Epithelial cell of proximal tubule (primary cell): ENCODE data around the gene CDH15. TPM values are rescaled to one million over a fixed set of nuclear protein-coding genes. Genes with fewer than 3 reads are reported as not detected.

ENCODE experiments used
- DNase-seq: peaks from one replicate; pipeline ENCODE4 v3.0.0-alpha.2; 2011; ENCODE audit warnings: low read depth
- H3K4me3 ChIP-seq: 2 replicates; pipeline ENCODE4 v1.5.1; 2011; ENCODE audit warnings: low read depth, mild to moderate bottlenecking, low read length
- CTCF ChIP-seq: conservative IDR thresholded peaks from 2 replicates; pipeline ENCODE4 v1.5.1; 2012; ENCODE audit warnings: low read depth, mild to moderate bottlenecking, low read length
- total RNA-seq: library from RNA; depleted of rRNA; stranded (reverse); fragments of >200 nt; gene quantifications from 2 replicates; pipeline ENCODE4 v1.2.3, GENCODE V29; 2015

The CDH15 gene
- total RNA-seq, 1 donor from 2014 or later, result not detected

- no peak for TF ChIP-seq CTCF
- no peak for DNase-seq
- H3K4me3 ChIP-seq, result no peak overlapping the region
These were observed 3.3 kb downstream of the CDH15 start for GRCh38 chr16:89174877-89175276.

GRCh38 chr16:89175280-89176146 lies 4.0 kb downstream of the CDH15 start:
- TF ChIP-seq CTCF, result no peak
- no peak overlapping the region for H3K4me3 ChIP-seq
- no peak for DNase-seq

- DNase-seq, result no peak
- H3K4me3 ChIP-seq, result no peak overlapping the region
- no peak for TF ChIP-seq CTCF
These were observed 4.7 kb downstream of the CDH15 start for GRCh38 chr16:89176147-89176690.

GRCh38 chr16:89176717-89177116 lies 5.2 kb downstream of the CDH15 start:
- TF ChIP-seq CTCF, result no peak
- no peak overlapping the region for H3K4me3 ChIP-seq
- no peak for DNase-seq

GRCh38 chr16:89177501-89177900 lies 6.0 kb downstream of the CDH15 start:
- no peak for DNase-seq
- H3K4me3 ChIP-seq, result no peak overlapping the region
- TF ChIP-seq CTCF, result no peak

GRCh38 chr16:89178453-89179147 lies 7.1 kb downstream of the CDH15 start:
- H3K4me3 ChIP-seq, result no peak overlapping the region
- DNase-seq, result no peak
- TF ChIP-seq CTCF, result no peak
